Muscle layer of colon (tissue), 2 donors: ENCODE measurements around the gene TAF5L.
"Not testable (repeated sequence)": the region's sequence is repeated elsewhere in the genome, so short reads cannot be mapped to it uniquely, and the experiment has no call there.

Source experiments
- H3K27ac ChIP-seq: one replicate; pipeline ENCODE4 v1.7.0; 2013; ENCODE audit warnings: low read depth, mild to moderate bottlenecking, low read length, moderate library complexity
- H3K27me3 ChIP-seq, 2 donors: one replicate each; pipeline ENCODE4 v1.7.0; 2013; ENCODE audit warnings: low read length in 2 of 2, mild to moderate bottlenecking in 2 of 2; ENCODE audit not compliant: insufficient read depth in 2 of 2, control insufficient read depth in 1 of 2
- H3K36me3 ChIP-seq: one replicate; pipeline ENCODE4 v1.7.0; 2013; ENCODE audit warnings: mild to moderate bottlenecking, low read length; ENCODE audit not compliant: insufficient read depth
- H3K4me1 ChIP-seq: one replicate; pipeline ENCODE4 v1.7.0; 2013; ENCODE audit warnings: mild to moderate bottlenecking, low read length; ENCODE audit not compliant: insufficient read depth
- H3K4me3 ChIP-seq, 2 donors: one replicate each; pipeline ENCODE4 v1.7.0; 2013; ENCODE audit warnings: low read length in 2 of 2, low read depth in 1 of 2, mild to moderate bottlenecking in 1 of 2, moderate library complexity in 1 of 2
- H3K9ac ChIP-seq: one replicate; pipeline ENCODE4 v1.7.0; 2013; ENCODE audit warnings: low read length
- H3K9me3 ChIP-seq: one replicate; pipeline ENCODE4 v1.7.0; 2013; ENCODE audit warnings: mild to moderate bottlenecking, low read length
- donor health status: abdominal sarcoma.
- donor health status: Adenocarcinoma of cecum.

The TAF5L gene

GRCh38 chr1:229599218-229599954, 26.5 kb downstream of the TAF5L start:
- Histone ChIP-seq H3K4me1 (peaks cover 17% of the 10 kb centered on the region), H3K4me3 (no peak overlapping the region), H3K9me3 (no peaks in the 10 kb centered on the region), H3K9ac (no peak overlapping the region), H3K27me3 (no peaks in the 10 kb centered on the region), H3K36me3 (peaks cover 37% of the 10 kb centered on the region), H3K27ac (no peak overlapping the region)

DNA sequence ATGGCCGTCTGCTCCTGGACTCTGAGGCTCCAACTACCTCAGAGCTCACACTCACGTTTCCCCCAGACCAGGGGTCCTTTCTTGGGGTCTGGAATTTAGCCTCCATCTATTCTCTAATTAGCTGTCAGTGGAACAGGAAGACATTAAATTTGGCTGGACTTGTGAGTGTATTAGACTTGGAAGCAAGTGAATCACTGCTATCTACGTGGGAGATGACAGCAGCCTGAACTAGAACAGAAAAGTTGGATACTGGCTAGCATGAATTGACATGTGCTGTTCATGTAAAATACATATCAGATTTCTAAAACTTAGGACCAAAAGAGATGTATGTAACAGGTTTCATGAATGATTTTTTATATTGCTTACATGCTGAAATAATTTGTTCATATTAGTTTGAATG, 28.0 kb downstream of the TAF5L start:
- peak overlapping the region; percentile 22 for H3K27ac ChIP-seq
- H3K27me3 ChIP-seq: no peaks in the 10 kb centered on the region
- H3K9me3 ChIP-seq: no peaks in the 10 kb centered on the region
- peaks cover 34% of the 10 kb centered on the region for H3K36me3 ChIP-seq
- no peak overlapping the region for H3K4me3 ChIP-seq
- H3K4me1 ChIP-seq: peaks cover 17% of the 10 kb centered on the region
- no peak overlapping the region for H3K9ac ChIP-seq

DNA sequence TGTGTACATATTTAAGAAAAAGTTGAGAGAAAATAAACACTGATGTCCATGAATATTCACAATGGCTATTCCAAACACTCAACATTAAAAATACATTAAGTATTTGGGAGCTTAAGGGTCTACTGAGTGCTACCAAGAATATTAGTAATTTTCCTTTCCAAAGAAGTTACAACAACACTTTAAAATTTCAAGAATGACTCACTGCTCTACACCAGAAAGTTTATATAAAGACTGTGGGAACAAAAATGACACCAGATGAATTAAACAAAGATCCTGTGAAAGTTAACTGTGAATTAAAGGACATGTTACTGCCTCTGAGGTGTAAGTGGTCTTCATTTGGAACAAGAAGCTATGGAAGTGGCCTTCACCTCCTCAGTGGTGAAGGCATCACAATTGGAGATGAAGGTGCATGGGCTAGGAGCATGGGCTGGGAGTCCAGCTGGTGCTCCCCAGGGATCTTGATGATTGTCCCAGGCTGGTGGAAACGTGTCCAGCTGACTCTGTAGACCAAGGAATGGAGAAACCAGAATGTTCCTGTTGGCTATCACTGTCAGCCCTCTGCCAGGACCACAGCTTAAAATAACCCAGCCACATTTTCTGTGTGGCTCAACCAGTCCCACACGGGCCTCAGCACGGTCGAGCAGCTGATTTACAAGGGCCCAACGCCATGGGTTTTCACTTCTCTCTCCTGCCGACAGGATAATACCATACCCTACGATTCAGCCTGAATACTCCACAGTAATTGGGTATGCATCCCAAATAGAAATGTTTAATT, 28.8 kb downstream of the TAF5L start:
- H3K4me3 ChIP-seq: no peak overlapping the region
- no peaks in the 10 kb centered on the region for H3K27me3 ChIP-seq
- no peak overlapping the region for H3K9ac ChIP-seq
- peak overlapping the region; percentile 35 for H3K27ac ChIP-seq
- peaks cover 17% of the 10 kb centered on the region for H3K4me1 ChIP-seq
- peaks cover 27% of the 10 kb centered on the region for H3K36me3 ChIP-seq
- H3K9me3 ChIP-seq: no peaks in the 10 kb centered on the region

DNA sequence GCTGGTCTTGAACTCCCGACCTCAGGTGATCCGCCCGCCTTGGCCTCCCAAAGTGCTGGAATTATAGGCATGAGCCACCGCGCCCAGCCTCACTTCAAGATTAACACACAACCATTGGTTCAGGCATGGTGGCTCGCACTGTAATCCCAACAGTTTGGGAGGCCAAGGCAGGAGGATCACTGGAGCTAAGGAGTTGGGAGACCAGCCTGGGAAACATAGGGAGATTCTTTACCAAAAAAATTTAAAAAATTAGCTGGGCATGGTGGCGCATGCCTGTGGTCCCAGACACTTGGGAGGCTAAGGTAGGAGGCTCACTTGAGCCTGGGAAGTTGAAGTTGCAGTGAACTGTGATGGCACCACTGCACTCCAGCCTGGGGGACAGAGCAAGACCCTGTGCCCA, 30.0 kb downstream of the TAF5L start:
- H3K27ac ChIP-seq, H3K4me3 ChIP-seq, H3K9ac ChIP-seq, H3K27me3 ChIP-seq, H3K9me3 ChIP-seq: not testable (repeated sequence)
- peaks cover 17% of the 10 kb centered on the region for H3K36me3 ChIP-seq
- peaks cover 17% of the 10 kb centered on the region for H3K4me1 ChIP-seq

DNA sequence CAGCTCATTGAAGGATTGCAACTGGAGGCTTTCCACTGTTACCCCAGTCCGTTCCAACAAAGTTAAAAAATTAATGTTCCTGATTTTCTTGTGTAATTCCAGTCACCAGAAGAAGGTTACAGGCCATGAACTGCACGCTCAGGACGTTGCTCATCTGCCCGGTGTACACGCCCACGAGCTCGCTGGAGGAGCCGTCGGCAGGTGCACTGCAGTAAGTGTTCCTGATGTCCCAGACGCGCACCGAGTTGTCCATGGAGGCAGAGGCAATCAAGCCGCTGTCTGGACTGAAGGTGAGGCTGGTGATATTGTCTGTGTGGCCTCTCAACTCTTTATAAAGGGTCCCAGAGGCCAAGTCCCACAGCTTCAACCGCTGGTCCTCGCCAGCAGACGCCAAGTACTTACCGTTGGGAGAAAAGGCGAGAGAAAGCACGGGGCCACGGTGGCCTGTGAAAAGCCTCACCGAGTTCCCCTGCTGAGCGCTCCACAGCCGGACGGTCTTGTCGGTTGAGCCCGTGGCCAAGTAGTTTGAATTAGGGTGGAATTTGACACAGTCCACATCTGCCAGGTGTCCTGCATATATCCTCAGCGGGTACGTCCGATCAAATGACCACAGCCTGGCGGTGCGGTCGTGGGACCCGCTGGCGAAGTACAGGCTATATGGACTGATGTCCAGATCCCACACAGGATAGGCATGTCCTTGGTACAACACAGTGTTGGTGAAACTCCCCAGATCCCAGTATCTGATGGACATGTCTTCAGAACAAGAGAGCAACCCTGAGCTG, 31.5 kb downstream of the TAF5L start:
- Histone ChIP-seq H3K27ac (no peak overlapping the region), H3K36me3 (peaks cover 16% of the 10 kb centered on the region), H3K4me3 (no peak overlapping the region), H3K4me1 (peaks cover 17% of the 10 kb centered on the region), H3K27me3 (no peaks in the 10 kb centered on the region), H3K9ac (no peak overlapping the region), H3K9me3 (no peaks in the 10 kb centered on the region)

DNA sequence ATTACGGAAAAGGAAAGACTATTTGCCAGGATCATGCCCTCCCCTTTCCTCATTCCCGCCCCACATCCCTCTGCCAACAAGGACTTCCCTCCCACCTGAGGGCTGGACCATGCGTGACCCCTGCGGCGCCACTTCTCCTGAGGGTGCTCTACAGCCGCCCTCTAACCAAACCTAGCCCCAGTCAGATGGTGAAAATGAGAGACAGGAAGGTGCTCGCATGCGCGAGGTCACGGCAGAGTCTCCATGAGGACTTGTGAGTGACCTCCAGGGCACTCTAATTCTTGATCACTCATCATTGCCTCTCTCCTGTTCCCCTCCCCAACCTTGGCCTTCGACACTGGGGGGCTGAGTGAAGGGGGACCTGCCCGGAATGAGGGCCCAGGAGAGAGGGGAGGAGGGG, 32.1 kb downstream of the TAF5L start:
- peaks cover 16% of the 10 kb centered on the region for H3K36me3 ChIP-seq
- peaks cover 17% of the 10 kb centered on the region for H3K4me1 ChIP-seq
- H3K4me3 ChIP-seq: no peak overlapping the region
- H3K9me3 ChIP-seq: no peaks in the 10 kb centered on the region
- no peaks in the 10 kb centered on the region for H3K27me3 ChIP-seq
- no peak overlapping the region for H3K9ac ChIP-seq
- no peak overlapping the region for H3K27ac ChIP-seq

GRCh38 chr1:229590119-229590518, 35.8 kb downstream of the TAF5L start:
- Histone ChIP-seq H3K27ac (no peak overlapping the region), H3K9ac (no peak overlapping the region), H3K27me3 (no peaks in the 10 kb centered on the region), H3K4me3 (no peak overlapping the region), H3K36me3 (peaks cover 16% of the 10 kb centered on the region), H3K9me3 (no peaks in the 10 kb centered on the region), H3K4me1 (no peaks in the 10 kb centered on the region)

- no peaks in the 10 kb centered on the region for H3K27me3 ChIP-seq
- no peak overlapping the region for H3K4me3 ChIP-seq
- no peaks in the 10 kb centered on the region for H3K4me1 ChIP-seq
- no peak overlapping the region for H3K9ac ChIP-seq
- no peaks in the 10 kb centered on the region for H3K36me3 ChIP-seq
- H3K27ac ChIP-seq: no peak overlapping the region
- no peaks in the 10 kb centered on the region for H3K9me3 ChIP-seq
Measured at GRCh38 chr1:229585338-229585737, 40.6 kb downstream of the TAF5L start.

DNA sequence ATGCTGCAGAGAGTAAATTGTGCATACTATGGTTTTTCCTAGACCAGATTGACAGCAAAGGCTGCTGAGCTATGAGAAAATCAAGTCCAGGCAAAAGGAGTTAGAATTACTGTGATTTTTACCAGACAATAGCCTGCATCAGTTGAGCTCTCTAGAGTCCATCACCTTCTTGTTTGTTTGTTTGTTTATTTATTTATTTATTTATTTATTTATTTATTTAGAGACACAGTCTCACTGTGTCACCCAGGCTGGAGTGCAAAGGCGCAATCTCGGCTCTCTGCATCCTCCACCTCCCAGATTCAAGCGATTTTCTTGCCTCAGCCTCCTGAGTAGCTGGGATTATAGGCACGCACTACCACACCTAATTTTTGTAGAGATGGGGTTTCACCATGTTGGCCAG, 43.2 kb downstream of the TAF5L start:
- Histone ChIP-seq H3K9ac (no peak overlapping the region), H3K27ac (no peak overlapping the region), H3K9me3 (no peaks in the 10 kb centered on the region), H3K4me1 (peaks cover 12% of the 10 kb centered on the region), H3K36me3 (no peaks in the 10 kb centered on the region), H3K27me3 (no peaks in the 10 kb centered on the region), H3K4me3 (no peak overlapping the region)

DNA sequence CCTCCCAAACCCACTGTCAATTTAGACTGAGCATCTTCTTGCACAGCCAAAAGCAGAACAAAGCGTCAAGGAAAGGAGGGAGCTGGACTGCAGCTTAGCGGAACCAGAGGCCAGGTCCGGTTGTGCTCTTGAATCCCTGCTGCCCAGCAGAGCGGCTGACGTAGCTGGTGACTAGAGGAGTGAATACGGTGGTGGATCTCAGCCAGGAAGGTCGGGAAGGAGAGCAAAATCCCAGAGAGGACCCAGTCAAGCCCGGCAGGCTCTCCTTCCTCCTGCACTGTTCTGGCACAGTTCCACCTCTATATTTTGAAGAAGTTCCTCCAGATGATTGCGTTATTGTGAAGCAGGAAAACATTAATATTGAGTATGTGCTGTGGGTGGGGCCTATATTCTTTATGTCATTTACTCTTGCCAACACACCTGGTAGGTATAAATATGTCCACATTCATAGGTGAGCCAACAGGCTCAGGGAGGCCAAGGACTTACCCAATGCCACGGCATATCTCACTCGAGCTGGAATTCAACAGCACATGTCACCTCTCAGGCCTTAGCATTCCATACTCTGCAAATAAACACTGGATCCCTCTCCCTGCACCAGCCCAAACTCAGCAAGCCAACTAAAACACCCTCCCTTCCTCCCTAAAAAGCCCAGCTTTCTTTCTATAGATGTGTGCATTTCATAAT, 43.8 kb downstream of the TAF5L start:
- no peak overlapping the region for H3K9ac ChIP-seq
- peak overlapping the region in 1 of 2 donors; percentile 1 for H3K4me3 ChIP-seq
- H3K27ac ChIP-seq: no peak overlapping the region
- no peaks in the 10 kb centered on the region for H3K9me3 ChIP-seq
- no peaks in the 10 kb centered on the region for H3K27me3 ChIP-seq
- no peaks in the 10 kb centered on the region for H3K36me3 ChIP-seq
- peaks cover 12% of the 10 kb centered on the region for H3K4me1 ChIP-seq

- H3K4me3 ChIP-seq: no peak overlapping the region
- H3K4me1 ChIP-seq: peaks cover 12% of the 10 kb centered on the region
- no peaks in the 10 kb centered on the region for H3K36me3 ChIP-seq
- no peak overlapping the region for H3K9ac ChIP-seq
- no peaks in the 10 kb centered on the region for H3K27me3 ChIP-seq
- no peaks in the 10 kb centered on the region for H3K9me3 ChIP-seq
- H3K27ac ChIP-seq: no peak overlapping the region
Measured at GRCh38 chr1:229581485-229581884, 44.4 kb downstream of the TAF5L start.
